HG02571 (cell line): Measurements from ENCODE around the gene LRRC49.

ENCODE experiments used
- ATAC-seq: cut with Tn5 transposase; IDR thresholded peaks from one replicate; pipeline ENCODE4 v1.9.1; 2021; ENCODE audit warnings: mild to moderate bottlenecking, moderate library complexity; ENCODE audit not compliant: unreplicated experiment

The LRRC49 gene

DNA sequence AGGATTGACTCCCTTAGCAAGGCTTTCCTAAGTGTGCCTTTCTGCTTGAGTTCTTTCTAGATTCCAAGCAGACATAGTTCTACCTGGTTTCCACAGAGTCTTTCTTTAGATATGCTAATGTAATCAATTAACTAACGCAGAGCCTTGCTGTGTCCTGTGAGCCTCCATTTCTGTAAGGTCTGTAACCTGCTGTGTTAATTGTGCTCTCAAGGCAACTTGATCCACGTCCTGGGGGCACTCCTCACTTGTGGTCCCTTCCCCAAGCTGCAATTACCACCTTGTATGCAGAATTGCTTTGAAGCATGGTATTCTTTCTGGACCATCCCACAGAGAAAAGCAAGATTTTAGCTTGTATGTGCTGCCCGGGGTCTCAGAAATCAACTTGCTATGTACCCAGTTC is 193.2 kb downstream of the LRRC49 start:
- no peak for ATAC-seq

- ATAC-seq = no peak
Observed at GRCh38 chr15:71088155-71088554, 195.5 kb downstream of the LRRC49 start.

GRCh38 chr15:71088683-71089082 is 196.1 kb downstream of the LRRC49 start:
- ATAC-seq = no peak

DNA sequence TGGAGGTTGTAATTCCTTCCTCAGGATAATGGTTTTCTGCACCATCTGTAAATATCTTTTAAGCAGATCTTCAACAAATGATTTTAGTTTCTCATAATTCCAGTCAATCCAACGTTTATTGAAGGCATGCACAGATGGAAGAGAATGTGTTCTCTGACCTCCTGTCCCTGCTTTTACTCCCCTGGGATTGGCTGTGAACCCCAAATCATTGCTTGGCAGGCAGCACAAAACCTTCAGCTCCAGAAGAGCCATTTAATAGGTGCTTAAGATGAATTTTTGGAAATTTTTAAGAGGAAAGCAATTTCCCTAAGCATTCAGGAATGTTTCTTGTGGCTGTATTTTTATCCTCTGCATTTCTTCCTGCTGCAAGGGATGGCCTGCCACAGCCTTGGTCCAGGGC is 197.2 kb downstream of the LRRC49 start:
- no peak for ATAC-seq

- no peak for ATAC-seq
Observed at GRCh38 chr15:71091601-71092000, 199.0 kb downstream of the LRRC49 start.

DNA sequence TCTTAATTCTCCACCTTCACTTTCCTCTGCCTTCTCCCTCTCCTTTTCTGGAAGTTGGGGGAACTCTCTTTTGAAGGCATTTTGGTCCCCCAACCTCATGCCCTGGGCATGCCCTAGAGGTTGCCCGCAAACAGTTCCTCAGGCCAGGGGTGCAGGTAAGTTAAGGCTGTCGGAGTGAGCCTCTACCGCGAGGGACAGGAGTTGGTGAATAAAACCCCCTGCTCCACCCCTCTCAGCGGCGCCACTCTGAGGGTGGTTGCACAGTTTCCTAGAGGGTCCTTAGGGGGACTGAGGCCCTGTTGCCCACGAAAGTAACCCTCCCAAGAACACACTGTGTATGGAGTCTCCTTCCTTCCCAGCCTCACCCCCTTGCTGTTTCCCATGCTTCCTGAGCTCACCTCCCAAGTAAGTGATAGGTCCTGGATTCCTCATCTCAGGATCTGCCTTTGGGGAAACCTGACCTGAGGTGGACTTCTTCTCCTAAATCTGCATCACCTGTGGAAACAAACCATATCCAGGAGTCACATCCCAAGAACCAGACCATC is 199.5 kb downstream of the LRRC49 start:
- ATAC-seq = no peak

DNA sequence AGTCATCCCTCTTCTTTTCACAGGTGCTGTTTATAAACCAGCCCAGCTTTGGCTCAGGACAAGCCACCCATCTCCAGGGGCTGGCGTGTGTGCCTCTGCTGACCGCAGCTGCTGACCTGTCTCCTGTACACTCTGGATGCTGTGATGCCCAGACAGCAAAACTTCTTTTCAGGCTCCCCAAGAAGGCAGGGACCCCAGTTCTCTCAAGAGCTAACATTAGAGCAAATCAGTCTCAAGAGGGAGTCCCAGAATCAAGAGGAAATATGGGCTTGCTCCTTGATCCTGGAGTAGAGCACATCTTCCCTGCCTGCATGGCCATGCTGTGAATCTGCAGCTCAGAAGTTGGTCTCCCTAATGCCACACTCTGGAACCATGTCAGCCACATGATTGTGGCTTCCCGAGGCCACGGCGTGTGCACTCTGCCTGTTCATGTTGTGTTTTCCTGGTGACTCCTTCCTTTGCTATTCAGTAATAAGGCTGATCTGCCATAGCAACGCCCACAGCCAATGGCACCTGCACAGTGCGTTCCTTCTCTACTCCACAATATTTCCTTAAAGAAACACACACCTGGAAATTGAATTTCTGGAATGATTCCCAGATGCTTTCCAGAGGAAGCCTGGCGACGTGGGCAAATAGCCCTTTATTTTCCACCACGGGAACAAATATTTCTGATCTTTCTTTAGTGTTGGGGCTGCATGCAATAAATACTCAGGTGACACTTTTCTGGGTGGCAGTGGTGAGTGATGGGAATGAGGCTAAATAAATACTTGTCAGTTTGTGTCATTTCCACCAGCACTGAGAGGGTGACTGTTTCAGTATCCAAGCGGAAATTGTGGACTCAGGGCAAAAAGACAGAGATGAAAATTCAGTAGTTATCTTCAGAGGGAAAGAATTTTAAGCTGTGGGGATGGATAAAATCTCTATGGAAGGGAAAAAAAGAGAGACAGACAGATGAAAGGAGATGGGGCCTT is 200.7 kb downstream of the LRRC49 start:
- ATAC-seq = no peak

- no peak for ATAC-seq
Observed at GRCh38 chr15:71094137-71094536, 201.5 kb downstream of the LRRC49 start.

GRCh38 chr15:71096676-71097075 is 204.1 kb downstream of the LRRC49 start:
- no peak for ATAC-seq

GRCh38 chr15:71097890-71098289 is 205.3 kb downstream of the LRRC49 start:
- ATAC-seq = no peak

DNA sequence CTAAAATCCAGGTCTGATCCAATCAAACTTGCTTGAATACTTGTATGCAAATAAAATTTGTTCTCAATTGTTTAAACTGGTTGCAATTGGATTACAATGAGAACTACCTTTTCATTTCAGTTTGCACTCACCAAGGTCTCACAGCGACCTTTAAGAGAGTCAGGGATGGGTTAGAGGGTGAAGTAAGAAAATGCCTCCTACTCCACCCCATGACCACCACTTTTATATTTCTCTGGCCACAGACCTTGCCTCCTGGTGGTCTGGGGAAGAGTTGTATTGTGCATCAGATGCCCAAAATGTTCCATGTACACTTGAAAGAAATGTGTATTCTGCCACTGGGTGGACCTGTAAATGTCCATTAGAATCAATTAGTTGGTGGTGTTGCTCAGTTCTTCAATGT is 206.3 kb downstream of the LRRC49 start:
- no peak for ATAC-seq
